Measurements from ENCODE around the gene C14orf119.
"Not testable (repeated sequence)": the region's sequence is repeated elsewhere in the genome, so short reads cannot be mapped to it uniquely, and the experiment has no call there.

Gene C14orf119

DNA sequence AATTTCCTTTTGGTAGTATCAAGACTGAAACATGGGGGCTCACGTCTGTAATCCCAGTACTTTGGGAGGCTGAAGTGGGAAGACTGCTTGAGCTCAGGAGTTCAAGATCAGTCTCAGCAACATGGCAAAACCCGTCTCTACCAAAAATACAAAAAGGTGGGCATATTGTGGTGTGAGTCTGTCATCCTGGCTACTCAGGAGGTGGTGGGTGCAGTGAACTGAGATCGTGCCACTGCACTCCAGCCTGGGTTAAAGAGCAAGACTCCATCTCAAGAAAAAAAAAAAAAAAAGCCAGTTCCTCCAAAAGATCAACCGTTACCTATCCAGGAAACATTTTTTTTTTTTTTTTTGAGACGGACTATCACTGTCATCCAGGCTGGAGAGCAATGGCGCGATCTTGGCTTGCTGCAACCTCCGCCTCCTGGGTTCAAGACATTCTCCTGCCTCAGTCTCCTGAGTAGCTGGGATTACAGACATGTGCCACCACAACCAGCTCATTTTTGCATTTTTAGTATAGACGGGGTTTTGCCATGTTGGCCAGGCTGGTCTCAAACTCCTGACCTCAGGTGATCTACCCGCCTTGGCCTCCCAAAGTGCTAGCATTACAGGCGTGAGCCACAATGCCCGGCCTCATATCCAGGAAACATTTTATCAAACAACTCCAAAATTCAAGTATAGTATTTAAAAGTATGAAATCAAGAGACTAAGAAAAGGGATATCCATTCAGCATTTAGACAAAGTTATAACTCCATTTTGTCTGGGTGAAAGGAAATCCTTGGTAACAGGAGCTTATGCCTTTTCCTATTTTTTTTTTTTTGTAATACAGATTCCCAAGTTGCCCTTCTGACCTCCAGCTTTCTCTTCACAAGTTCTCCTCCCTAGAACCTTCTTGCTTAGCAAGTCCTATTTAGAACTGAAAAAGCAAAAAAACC lies 3.7 kb upstream of the C14orf119 start:
- DNase-seq, result no peak

DNA sequence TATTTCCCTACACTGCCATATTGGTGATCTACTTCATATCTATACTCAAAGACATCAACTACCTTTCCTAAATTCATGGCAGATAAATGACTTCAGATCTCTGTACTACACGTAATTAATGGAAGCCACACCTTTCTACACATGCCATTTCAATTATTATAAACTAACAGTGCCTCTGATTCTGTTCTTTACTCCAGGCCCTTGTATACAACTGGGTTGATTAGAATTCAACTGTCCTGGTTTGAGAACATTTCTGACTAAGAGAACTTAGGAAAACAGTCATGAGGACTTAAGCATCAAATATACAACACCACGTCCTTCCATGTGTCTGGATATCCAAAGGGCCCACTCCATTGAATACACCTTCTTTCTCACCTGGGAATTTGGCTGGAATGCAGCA lies 2.2 kb upstream of the C14orf119 start:
- no peak for DNase-seq

DNA sequence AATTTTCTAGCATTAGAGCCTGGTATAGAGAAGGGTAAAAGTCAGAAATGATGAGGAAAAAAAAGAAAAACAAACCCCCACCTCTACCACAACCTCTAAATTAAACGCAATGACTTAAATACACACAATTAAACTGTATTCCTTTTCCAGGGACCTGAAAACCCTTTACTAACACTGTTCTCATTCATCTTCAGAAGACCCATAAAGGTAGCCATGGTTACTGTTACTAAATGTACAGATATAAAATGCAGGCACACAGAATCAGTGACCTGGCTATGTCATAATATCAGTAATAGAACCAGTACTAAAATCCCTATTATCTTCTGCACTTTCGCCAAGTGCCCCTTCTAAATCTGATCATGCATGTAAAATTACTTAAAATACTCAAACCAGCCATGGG lies 1.8 kb upstream of the C14orf119 start:
- DNase-seq, result no peak

DNA sequence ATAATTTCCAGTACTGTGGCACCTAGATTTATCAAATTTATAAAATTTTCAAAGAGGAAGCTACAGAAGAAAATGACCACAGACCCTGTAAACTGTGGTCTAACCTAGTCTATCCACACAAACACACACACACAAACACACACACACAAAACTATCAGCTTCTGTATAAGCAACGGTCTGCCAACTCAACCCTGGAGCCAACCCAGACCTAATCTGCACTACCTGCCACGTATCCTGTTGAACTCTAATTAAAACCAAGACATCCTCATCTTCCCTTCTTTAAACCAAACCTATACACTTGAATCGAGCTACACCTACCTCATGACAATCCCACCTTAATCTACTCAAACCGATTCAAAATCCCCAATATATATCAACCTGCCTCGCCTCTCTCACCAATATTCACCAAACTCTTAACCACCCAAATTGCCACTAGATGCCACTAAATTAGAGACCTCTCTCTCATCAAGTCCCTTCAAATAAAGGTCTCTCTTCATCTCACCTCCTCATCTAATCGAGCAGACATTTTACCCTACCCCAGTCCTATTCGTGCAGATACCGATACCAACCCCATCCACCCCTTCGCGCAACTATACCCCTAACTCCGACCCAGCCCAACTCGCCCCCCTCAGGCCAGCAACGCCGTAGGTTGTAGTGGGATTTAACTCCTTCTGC lies 1.2 kb upstream of the C14orf119 start:
- DNase-seq, result no peak

DNA sequence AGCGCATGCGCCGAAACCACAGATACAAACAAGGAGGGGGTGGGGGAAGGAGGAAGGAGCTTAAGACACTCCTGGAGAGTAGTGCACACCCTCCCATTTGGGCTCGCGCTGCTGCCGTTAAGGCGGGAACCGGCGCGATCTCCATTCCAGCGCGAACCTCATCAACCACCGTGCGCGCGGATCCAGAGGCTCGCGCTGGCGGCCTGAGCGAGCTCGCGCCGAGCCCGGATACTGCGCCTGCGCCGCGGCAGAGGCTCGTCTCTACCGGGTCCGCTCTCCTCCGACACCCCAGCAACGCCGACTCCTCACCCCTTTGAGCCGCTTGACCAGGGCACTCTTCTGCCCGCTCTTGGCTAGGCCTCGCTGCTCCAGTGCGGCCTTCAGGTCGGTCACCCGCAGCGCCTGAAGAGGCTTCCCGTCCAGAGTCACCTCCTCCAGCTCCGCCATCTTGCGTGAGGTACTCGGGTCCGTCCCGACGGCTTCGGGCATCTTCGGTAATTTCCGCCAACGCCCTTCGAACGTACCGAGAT lies 574 bp upstream of the C14orf119 start, which contains the start of gene ACIN1:
TSS of gene ACIN1 (minus strand) at position 471 of the 530 bp plus-strand sequence. CDS start at position 447, 24 bp downstream.
- DNase-seq, result no peak

DNA sequence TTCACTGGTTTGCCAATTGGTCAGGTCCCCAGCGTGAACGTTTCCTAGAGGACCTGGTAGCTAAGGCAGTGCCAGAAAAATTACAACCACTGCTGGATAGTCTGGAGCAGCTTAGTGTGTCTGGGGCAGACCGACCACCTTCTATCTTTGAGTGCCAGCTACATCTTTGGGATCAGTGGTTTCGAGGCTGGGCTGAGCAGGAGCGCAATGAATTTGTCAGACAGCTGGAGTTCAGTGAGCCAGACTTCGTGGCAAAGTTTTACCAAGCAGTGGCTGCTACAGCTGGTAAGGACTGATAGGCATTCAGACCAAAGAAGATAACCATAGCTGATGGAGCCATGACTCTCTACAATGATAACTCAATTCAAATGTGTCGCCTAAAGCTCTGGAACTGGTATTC lies 2.5 kb downstream of the C14orf119 start:
- DNase-seq, result no peak

DNA sequence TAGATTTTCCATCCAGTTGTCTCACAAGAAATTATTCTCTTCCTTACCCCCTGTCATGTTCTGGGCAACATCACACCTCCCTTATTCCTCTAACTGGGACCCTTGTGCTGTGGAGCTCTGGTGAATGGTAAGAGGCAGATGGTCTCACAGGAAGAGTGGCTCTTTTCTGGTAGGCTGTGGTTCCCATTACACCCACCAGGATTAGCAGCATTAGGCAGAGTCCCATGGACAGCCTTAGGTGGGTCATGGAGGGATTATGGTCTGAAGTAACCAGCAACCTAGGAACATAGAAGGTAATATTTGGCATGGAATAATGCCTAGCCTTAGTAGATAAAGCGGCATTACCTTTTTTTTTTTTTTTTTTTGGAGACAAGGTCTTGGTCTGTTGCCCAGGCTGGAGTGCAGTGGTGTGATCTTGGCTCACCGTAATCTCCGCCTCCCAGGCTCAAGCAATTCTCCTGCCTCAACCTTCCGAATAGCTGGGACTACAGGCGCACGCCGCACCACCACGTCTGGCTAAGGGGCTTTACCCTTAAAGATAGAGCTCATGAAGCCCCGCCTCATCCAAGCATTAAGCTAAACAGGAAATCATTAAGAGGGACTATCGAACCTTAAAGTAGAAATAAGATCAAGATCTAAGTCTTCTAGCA lies 4.0 kb downstream of the C14orf119 start:
- no peak for DNase-seq

DNA sequence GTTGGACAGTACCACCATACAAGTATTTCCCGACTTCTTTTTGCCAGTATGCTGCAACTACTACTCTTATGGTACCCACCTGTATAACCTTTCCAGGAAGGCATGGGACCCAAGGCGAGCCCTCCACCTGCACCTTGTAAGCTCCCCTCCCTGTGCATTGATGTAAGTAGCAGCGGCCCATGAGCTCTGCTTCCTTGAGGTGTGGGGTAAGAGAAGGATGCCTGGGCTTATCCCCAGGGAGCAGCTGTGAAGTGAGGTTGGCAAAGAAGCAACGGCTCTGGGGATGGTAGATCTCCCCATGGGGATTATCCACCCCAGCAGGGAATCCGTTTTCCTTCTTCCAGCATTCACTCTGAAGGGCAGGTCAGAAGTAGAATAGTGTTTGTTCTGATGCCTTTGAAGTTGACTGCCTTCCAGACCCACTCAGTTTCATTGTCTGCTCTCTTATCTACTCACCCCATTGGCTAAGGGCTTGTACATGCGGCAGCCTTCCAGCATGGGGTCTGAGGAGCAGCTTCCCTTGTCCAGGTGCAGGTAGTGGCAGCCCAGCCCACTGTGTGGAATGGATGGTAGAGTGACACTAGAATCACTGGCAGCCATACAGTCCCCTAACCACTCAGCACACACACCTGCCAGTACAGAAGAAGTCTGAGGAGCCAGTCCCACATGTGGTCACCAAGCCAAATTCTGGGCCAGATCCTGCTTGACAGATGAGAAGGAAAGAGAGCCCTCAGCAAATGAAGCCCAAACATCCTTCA lies 6.1 kb downstream of the C14orf119 start:
- DNase-seq, result no peak

DNA sequence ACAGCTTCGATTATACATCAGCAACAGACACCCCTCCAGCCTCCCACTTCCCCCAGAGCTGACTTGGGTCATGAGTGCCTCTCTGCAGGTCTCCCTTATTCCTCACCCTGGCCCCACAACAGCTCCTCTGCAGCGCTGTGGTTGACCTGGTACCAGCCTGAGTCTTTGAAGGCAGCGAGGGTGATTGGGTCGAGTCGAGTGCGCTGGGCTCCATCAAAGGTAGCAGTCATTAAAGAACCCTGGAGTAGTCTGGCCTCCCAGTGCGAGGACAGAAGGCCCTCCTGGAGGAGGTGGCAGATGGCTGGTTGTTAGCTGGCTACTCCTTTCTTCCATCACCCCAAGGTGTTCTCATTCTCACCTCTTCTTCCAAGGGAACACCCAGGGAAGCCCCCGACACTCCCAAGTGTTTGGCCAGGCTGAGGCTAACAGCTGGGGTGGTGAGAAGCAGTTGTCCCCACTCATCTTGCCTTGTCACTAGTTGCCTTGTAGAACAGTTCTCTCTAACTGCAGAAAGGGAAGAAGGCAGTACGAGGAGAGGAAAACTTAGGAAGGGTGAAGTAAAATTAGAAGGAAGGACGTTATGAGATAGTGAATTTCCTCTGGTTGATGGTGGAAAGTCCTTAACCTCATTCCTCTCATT lies 6.8 kb downstream of the C14orf119 start:
- no peak for DNase-seq

DNA sequence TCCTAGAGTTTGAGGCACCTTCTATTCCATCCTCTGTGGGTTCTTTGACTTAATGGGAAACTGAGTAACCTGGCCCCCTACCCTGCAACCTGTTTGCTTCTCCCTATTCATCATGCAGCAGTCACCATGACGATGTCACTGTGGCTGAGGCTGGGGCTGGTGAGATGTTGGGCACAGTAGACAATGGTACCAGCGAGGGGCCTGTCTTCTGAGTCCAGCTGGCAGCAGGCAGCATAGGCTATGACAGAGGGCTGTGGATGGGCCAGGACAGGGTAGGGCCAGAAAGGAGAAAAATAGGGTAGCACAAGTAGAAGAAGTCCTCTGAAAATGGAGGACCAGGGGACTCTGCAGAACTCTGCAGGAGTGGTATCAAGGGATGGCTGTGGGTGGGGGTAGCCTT lies 7.5 kb downstream of the C14orf119 start:
- DNase-seq, result peak in 1 of 2 donors; percentile 21

DNA sequence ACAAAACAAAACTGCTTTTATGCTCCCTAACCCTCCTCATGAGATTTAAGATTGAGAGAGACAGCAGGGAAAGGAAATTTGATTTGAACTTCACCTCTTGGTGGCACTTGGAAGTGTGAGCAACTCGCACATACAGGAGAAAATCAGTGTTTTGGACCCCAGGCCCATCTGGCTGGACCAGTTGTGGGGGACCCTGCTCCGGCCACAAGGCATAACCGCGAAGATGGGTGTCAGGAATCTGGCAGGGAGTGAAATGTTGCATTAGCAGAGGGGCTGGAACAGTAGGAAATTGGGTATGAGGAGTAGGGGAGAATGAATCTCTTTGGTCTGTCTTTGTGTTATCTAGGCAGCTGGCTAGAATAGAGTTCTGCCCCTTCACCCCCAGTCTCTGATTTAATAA lies 8.3 kb downstream of the C14orf119 start:
- no peak for DNase-seq

DNA sequence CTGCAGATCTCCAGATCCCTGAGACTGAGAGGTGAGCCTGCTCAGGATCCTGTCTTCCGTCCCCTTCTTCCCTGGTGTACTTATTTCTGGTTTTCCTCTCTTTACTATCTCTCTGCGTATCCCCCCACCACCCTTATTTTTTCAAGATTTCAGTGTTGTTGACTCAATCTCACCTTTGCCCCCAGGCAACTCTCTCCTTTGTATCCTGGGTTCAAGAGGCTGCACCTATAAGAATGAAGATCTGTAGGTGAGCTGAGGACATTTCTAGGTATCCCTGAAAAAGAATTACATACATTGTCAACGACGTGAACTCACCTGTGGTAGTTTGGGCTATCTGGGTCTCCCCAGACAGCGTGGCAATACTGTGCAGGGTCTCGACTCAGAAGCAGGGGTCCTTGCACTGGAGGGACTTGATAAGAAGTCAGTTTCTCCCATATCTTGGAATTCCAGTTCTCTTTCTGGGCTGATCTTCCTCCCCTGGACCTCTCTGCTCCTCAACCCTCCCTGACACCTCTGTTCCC lies 8.8 kb downstream of the C14orf119 start:
- no peak for DNase-seq

DNA sequence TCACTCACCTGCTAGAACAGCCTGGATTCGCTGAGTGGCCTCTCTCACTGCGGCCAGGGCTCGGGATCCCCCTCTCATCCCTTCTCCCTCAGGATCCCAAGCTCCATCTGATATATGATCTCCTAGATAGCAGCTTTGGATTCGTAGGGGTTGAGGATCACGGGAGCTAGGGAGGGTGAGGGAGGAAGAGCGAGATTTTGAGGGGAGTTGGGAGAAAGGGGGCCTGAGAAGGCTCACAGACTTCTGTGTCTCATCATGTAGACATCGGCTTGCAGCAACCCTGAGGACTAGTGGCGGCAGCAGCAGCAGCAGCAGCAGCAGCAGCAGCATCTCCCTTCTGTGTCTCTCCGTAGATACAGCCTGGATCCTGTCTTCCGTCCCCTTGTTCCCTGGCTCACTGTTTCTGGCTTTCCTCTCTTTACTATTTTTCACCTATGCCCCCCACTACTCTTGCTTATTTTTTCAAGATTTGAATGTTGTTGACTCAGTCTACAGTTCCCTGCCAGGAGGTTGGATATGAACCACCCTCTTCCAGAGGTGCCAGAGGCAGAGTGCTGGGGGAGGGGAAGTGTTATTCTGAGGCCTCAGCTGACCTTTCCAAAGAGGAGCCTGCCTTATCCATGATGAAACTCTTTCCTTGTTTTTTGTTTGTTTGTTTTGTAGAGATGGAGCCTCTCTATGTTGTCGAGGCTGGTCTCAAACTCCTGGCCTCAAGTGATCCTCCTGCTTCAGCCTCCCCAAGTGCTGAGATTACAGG lies 9.5 kb downstream of the C14orf119 start, which contains the start of gene CIROP:
TSS of gene CIROP (minus strand) at position 399 of the 757 bp plus-strand sequence. CDS start at position 330, 69 bp downstream.
- no peak for DNase-seq

DNA sequence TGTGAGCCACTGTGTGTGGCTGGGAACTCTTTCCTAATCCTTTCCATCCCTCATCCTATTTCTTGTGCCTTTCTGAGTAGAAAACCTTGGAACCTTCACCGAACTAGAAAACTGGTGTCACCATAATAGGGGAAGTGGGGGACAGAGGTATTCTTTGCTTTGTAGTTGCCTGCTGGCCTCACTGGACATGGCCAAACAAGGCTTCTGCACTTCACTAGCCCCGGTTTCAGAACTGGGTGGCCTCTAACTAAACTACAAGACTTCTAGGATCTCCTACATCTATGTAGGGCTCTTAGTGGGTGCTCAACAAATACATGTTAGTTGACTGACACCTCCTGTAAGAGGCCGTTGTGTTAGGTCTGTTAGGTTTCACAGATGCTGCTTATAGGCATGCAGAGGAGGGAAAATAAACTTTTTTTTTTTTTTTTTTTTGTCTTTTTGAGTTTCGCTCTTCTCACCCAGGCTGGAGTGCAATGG lies 10.1 kb downstream of the C14orf119 start:
- no peak for DNase-seq

DNA sequence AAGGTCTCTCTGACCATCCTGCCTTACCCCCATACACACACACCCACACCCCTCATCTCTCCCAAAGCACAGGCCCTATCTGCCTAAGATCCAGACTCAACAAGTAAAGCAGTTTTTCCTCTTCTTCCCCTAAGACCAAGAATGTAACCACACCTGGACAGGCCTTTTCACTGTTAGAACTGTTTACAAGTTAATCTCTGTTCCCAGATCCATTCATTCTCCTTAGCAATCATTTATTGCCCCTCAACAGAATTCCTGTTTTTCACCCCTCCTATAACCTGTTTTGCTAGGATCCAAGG lies 11.4 kb downstream of the C14orf119 start:
- DNase-seq, result no peak

DNA sequence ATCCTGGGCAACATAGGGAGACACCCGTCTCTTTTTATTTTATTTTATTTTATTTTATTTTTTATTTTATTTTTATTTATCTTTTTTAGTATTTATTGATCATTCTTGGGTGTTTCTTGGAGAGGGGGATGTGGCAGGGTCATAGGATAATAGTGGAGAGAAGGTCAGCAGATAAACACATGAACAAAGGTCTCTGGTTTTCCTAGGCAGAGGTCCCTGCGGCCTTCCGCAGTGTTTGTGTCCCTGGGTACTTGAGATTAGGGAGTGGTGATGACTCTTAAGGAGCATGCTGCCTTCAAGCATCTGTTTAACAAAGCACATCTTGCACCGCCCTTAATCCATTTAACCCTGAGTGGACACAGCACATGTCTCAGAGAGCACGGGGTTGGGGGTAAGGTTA lies 12.3 kb downstream of the C14orf119 start:
- DNase-seq, result not testable (repeated sequence)

DNA sequence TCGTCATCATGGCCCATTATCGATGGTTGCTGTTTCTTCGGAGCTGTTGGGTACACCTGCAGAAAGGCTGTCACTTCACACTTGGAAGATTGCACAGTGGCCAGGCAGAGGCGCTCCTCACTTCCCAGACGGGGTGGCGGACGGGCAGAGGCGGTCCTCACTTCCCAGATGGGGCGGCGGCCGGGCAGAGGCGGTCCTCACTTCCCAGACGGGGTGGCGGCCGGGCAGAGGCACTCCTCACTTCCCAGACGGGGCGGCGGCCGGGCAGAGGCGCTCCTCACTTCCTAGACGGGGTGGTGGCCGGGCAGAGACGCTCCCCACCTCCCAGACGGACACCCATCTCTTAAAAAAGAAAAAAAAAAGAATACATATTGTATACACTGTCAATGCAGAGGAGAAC lies 12.9 kb downstream of the C14orf119 start:
- not testable (repeated sequence) for DNase-seq

DNA sequence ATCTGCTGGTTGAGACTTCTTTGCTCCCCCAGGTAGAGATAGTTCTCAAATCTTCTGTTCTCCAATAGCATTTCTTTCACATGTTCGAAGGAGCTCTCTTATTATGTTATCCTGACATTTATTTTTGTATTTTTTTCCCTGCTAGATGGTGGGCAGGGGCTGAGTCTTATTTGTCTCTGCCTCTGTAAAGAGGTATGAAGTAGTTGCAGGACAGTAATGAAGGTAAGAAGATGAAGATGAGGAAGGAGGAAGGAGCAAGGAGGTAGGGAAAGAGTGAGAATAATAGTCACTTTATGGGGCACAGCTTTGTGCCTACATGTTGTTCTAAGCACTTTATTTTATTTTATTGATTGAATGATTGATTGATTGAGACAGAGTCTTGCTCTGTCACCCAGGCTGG lies 14.5 kb downstream of the C14orf119 start:
- DNase-seq, result no peak

DNA sequence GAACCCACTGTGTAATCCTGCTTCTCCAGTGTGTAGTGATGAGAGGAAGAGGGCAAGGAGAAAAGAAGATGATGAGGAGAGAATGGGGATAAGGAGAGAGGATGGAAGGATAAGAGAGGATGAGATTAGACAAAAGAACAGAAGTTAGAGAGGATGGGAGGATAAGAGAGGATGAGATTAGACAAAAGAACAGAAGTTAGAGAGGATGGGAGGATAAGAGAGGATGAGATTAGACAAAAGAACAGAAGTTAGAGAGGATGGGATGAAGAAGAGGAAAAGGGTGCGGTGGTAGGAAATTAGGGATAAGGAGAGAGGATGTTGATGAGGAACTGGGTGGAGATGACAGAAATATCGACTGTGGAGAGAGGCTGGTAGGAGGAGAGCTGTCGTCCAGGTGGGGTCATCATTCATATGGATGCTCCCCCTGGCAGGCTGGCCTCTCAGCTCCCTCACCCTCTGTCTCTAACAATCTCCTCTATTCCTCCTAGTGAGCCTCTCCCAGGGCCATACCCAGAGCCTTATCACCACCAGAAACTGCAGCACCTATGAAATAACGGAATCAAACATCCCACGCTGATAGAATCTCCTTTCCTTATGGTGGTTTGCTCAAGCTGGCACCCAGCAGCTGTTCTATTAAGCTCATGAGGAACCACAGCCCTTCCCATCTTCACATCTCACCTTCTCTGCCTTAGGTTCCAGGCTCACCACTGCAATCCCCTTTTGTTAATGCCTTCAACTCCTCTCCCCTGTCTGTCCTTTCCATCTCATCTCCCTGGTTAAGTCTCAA lies 15.5 kb downstream of the C14orf119 start:
- no peak for DNase-seq

Measured in hippocampal formation (tissue), 2 donors.